Uterus (tissue), 2 donors: Measurements from ENCODE around the gene UGGT2.

Source experiments
- CTCF ChIP-seq, 4 experiments: fragments of 200-600 bp in 2 of 4; fragments of 450-650 bp in 2 of 4; sonication (generic) in 2 of 4; IDR thresholded peaks; one replicate each; pipeline ENCODE4 v1.5.1; 2016 to 2019; ENCODE audit warnings: antibody characterized with exemption in 4 of 4, mild to moderate bottlenecking in 2 of 4, moderate library complexity in 1 of 4
- POLR2A ChIP-seq, 2 donors: fragments of 450-650 bp; IDR thresholded peaks; one replicate each; pipeline ENCODE4 v1.6.1; 2016; ENCODE audit warnings: antibody characterized with exemption in 2 of 2, mild to moderate bottlenecking in 1 of 2, moderate library complexity in 1 of 2

- no peak for TF ChIP-seq CTCF (IDR thresholded peaks at IDR 0.05)
- no peak for TF ChIP-seq POLR2A (IDR thresholded peaks at IDR 0.05)
These were observed 65.4 kb downstream of the UGGT2 start for GRCh38 chr13:95987841-95988240.
